Activated CD4-positive, alpha-beta T cell treated with anti-CD3 and anti-CD28 coated beads, Interleukin-2, Interleukin-4, amounts not matched to agents 100 ng/mL and 50 ng/mL, durations not matched to agents 16 hours and 8 hours (primary cell): Measurements from ENCODE around the gene FBXO11.
"Not testable (repeated sequence)": the region's sequence is repeated elsewhere in the genome, so short reads cannot be mapped to it uniquely, and the experiment has no call there.

ENCODE experiments used
- DNase-seq: peaks from one replicate; pipeline ENCODE4 v3.0.0-alpha.2; 2020; ENCODE audit warnings: low spot score

Gene FBXO11

DNA sequence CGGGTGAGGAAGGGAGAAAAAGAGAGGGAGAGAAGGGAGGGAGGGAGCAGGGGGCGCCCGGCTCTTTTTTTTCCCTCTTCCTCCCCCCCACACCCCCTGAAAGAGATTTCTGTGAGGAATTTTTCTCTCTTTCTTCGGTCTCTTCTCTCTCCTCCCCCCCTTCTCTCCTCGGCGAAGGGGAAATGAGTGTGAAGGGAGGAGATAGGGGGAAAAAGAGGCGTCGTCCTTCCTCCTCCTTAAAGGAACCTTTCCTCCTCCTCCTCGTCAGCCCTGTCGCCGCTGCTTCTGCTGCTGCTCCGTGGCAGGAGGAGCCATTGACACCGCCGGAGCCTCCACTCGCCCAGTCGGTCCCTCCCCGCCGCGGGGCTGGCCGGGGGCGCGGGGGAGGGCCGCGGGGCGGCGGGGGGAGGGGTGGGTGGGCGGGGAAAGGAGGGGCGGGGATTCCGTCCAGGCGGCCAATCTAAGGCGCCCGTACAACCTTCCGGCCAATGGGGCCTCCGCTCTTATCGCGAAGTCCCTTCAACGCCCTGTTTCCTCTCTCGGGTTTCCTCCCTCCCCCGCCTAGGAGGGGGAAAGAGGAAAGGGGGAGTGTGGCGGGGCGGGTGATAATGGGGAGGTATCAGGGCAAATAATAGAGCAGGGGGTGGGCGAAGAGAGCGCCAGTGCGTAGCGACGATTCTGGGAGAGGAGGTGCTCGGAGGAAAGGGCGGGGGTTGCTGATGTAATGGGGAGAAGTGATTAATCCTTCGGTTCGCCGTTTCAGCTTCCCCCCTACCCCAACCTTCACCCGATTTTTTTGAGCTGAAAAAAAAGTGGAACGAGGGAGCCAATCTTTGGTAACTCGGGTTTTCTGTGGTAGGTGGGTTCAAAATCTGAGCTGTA is at the start of gene FBXO11:
Gene FBXO11, minus strand, starts transcription at position 342 of the 882 bp plus-strand sequence. CDS start 778 bp downstream, outside the sequence.
- peak; percentile 96 for DNase-seq

DNA sequence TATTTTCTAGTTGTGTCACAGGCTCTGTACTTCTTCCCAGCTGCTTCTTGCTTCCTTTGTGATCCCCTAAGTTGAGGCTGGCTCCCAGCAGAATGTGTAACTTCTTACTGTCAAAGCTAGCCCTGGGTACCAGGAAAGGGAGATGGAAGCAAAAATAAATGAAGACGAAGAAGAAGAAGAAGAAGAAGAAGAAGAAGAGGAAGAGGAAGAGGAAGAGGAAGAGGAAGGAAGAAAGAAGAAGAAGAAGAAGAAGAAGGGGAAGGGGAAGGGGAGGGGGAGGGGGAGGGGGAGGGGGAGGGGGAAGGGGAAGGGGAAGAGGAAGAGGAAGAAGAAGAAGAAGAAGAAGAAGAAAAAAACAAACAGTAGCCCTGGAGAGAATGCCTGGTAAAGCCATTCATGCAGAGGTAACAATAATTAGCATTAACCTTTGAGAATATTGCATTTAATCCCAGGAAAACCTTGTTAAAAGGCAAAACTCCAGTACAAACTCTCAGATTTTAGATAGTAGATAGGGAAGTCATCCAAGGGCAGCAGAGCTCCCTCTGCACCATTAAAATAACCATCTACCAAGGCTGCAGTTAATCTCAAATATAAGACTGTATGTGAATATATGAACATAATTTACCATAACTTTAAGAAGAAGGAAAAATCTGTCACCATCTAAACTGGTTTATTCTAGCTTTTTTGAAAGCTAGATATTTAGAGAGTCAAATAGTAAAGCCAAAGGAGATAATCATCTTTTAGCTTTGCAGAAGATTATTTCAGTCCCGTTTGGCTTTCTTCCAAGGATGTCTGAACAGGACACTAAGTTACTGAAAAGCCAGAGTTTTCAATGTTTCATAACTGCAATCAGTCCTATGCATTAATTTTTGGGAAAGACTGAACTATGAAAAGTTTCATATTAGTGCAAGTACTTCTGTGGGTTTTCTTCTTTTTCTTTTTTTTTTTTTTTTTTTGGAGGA is 44.3 kb upstream of the FBXO11 start:
- no peak for DNase-seq

DNA sequence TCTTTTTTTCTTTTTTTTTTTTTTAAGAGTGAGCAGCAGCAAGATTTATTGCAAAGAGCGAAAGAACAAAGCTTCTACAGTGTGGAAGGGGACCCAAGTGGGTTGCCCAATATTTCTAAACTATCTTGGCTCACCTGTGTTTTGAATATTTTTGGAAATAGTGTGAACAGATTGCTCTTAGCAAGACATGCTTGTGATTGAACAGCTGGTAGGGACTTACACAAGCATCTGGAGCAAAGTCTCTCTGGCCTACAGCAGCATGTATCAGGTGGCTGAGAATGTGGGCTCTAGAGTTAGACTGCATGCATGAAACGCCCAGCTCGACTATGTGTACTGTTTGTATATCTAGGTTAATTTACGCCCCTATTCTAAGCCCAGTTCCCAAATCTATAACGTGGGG is 40.3 kb upstream of the FBXO11 start:
- no peak for DNase-seq

DNA sequence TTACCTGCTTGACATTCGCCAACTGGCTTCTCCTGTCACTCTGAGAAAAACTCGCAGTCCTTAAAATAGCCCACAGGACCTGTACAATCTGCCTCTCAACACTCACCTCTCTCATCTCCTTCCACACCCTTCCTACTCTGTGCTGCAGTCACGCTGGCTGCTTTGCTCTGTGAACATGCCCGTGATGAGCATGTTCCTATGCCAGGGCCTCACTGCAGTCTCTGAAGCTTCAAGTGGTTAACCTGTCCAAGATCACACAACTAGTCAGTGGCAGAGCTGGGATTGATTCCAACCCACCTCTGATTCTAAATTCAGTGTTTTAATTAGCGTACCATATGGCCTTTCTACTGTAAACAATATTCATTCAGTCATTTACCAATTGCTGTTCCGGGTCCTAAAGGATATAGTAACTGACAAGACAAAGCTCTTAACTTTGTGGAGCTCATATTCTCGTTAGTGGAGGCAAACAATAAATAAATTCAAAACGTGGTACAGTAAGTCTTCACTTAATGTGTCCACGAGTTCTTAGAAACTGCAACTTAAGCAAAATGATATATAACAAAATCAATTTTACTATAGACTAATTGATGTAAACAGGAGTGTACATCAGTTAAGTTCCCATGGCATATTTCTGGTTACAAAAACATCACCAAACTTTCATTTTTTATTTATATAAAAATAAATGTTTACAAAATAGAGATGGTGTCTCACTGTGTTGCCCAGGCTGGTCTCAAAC is 38.9 kb upstream of the FBXO11 start:
- no peak for DNase-seq

DNA sequence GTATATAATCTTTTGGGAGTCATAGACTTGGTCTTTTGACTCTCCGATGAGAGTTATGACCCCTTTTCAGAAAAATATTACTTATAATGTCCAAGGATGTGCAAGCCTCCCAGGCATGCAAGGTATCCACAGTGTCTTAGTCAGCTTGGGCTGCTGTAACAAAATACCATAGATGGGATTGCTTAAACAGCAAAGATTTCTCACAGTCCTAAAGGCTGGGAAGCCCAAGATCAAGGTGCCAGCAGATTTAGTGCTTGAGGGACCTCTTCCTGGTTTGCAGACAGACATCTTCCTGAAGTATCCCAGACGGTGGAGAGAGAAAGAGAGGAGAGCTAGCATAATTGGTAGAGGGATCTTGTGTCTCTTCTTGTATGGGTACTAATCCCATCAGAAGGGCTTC is 35.6 kb upstream of the FBXO11 start:
- DNase-seq, result no peak

DNA sequence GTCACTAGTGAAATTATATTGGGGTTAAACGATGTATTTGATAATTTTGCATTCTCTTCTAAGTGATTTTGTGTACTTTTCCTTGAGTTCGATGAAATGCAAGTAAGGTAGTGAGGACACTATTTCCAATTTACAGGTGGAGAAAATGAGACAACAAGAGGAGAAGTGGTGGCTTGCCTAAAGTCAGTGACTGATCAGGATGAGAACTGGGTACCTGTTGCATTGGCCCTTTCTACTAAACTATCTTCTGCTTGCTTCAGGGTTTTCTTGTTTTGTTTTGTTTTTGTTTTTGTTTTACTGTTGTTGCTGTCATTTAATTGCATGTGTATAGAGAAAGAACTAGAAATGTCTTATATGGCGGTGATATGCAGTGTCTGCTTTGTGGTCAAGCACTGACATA is 31.4 kb upstream of the FBXO11 start:
- DNase-seq, result no peak

DNA sequence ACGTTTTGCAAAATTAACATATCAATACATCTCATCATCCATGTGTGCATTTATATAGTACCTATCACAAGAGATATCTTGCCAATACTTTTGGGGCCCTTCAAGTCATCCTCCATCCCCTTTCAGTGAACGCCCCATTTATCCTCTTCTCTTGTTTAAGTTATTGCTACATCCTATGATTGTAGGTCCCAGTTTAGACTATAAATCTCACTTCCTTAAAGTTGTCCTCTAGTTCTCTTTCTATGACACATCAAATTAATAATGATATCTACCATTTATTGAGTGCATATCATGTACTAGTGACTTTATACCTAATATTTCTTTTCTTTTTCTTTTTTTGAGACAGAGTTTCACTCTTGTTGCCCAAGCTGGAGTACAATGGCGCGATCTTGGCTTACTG is 28.8 kb upstream of the FBXO11 start:
- no peak for DNase-seq

DNA sequence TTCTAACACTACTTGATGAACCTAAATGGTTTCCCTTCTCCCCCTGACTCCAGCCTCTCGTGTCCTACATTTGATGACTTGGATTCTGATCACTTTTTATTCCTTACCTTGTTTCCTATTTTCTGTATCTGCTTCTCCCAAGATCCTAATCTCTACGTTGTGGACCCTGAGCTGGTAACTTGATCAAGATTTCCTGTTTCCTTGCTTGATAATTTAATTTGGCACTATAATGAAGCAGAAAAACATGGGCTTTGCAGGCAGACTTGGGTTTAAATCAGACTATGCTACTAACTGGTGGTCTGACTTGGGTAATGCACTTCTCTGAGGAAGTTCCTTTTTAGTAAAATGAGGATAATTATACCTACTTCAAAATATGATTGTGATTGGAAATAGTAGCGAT is 11.7 kb upstream of the FBXO11 start:
- no peak for DNase-seq

DNA sequence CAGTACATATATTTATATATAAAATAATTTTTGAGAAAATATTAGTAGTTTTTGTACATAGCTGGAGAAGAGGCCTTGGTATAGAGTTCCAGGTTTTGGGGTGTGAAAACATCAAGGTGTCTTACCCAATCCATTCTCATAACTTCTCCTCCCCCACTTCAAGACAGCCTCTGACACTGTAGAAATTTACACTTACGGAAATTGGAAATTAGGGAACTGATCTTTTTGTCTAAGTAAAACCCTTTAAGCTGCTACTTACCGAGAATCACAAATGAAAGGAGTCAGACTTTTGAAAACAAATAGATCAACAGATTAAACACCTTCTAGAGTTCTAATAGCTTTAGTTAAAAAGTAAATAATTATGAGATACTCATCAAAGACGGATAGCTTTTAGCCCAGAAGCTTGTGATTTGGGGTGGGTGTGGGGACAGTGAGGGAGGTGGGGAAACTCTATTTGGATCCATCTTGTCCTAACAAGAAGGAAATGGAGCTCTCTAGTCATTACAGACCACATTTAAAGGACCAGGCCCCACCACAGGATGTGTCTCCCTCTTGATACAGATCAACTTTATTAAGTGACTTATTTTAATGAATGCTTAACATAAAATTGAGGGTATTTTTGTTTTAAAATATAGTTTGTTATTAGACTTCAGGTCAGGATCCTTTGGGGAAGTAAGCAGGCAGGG is 11.1 kb upstream of the FBXO11 start:
- no peak for DNase-seq

DNA sequence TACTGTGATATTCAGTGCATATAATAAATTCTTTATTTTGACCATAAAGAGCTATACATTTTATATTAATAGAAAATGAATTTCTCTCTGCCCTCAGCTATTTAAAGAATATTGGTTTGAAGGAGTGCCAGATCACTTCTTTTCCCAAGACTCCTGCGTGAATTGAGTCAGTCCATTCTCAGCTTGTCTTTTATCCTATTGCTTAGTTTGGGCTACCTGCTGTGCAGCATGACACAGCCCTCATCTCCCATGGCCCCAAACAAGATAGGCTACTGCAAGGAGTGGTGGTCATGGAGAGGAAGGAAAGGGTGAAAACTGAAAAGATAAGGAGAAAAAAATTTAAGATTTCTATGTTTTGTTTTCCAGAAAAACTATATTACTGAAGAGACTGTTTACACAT is 10.1 kb upstream of the FBXO11 start:
- no peak for DNase-seq

DNA sequence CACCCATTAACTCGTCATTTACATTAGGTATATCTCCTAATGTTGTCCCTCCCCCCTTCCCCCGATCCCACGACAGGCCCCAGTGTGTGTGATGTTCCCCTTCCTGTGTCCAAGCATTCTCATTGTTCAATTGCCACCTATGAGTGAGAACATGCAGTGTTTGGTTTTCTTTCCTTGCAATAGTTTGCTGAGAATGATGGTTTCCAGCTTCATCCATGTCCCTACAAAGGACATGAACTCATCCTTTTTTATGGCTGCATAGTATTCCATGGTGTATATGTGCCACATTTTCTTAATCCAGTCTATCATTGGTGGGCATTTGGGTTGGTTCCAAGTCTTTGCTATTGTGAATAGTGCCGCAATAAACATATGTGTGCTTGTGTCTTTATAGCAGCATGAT is 4.4 kb upstream of the FBXO11 start:
- DNase-seq, result not testable (repeated sequence)

DNA sequence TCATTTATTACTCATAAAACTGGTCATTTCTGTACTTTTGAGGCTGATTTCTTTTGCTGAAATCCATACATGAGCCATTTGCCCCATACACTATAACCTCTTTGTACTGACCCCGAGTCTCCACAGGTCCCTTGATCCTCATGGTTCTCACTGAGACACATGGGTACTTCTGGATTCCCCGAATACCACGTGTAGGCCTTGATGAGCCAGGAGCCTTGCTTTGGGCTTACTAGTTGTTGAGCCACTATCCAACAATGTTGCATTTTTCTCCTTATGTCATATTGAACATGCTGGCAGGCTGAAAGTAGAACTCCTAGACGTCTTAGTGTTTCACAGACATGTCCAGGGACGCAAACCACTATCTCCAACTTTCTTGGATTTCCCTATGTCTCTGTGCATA is 2.4 kb upstream of the FBXO11 start:
- no peak for DNase-seq

DNA sequence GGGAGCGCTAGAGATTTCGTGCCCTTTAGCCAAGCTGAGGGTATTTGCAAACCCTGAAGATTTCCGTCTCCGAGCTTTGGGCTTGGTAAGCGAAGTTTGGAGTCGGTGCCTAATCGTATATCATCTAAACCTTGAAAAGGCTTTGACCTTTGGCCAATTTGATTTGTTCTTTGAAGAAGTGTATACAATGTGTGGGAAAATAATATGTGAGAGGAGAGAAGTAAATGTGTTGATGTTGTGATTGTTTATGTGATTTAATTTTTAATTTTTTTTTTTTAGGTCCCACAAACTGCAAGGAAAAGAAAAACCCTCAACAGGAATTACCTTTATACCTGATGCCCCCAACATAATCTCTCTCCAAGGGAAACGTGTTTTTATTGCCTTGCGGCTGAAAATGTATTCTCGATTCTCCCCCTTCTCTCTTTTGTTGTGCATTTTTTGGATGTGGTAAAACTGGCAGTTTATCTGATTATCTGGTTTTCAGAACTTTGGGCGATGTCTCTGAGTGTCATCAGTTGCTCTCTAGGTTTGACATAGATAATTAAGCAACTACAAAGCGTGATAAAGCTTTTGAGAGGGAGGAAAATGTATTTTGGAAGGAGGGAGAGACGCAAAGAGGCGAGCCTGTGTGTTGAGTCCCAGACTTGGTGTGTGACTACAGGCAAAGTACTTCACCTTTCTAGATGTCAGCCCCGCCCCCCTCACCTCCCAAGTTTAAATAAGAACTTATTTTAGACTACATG is 912 bp upstream of the FBXO11 start:
- peak; percentile 54 for DNase-seq

DNA sequence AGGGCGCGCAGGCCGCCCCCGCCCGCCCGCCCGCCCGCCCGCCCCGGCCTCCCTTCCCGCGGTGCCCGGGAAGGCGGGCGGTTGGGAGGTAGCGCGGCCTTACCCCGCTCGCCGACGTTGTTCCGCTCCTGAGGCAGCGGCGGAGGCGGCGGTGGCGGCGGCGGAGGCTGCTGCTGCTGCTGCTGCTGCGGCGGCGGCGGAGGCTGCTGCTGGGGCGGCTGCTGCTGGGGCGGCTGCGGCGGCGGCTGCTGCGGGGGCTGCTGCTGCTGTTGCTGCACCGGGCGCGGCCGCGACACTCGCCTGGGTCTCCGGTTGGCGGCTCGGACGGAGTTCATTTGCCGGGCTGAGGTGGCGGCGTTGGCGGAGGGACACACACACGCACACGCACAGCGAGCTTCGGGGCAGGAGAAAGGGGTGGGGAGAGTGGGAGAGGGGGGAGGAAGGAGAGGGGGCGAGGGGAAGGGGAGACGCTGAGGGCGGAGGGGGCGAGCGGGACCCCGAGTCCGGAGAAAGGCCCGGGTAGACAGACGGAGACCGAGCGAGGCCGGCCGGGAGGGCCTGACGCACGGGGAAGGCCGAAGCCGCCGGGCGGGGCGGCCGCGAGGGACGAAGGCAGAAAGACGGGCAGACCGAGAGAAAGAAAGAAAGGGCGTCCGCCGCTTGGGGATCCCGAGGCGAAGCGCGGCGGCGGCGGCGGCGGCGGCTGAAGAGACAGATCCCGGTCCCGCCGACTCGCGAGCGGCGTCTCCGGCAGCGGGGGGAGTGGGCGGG is 727 bp downstream of the FBXO11 start:
- peak; percentile 44 for DNase-seq

DNA sequence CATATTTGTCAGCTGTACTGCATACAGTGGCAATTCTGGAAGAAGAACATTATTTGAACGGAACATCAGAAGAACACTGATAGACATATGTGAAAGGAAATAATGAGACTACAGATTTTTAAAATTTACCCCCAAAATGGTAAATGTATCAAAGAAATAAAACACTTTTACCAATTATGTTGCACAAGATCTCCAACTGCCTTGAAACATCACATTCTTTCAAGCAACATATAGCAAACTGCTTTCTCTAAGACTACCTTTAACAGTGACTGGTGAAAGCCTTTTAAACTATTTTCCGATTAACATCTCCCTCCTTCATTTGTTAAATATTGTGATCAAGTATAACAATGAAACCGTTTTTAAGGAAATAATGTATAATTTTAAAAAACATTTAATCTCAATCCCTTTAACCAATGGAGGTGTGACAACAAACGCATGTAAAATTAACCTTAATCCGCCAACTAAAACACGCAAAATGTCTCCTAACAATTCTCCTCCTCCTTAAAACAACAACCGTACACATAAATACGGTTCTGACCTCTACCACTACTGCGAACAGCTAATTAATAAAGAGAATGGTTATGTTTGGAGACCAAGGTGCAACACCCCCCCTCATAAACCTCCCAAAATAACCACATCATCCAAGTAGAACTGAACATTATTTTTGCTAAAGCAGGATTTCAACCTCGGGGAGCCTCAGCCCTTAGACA is 2.4 kb downstream of the FBXO11 start:
- DNase-seq, result no peak

DNA sequence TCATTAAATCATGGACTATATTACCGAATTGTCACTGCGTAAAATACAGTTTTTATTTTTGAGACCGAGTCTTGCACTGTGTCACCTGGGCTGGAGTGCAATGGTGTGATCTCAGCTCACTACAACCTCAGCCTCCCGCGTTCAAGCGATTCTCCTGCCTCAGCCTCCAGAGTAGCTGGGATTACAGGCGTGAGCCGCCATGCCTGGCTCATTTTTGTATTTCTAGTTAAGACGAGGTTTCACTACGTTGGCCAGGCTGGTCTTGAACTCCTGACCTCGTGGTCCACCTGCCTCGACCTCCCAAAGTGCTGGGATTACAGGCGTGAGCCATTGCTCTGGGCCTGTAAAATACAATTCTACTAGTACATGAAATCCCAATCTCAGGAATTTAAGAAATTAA is 4.4 kb downstream of the FBXO11 start:
- not testable (repeated sequence) for DNase-seq

DNA sequence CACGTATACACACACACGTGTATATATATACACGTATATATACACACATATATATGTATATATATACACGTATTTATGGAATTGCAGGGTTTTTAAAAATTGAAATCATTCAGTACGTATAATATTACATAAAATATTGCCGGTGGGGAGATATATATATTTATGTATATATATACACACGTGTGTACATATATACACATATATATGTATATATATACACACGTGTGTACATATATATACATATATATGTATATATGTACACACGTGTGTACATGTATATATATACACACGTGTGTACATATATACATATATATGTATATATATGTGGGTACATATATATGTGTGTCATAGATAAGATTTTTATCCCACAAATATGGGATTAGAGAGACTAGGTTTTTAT is 5.4 kb downstream of the FBXO11 start:
- no peak for DNase-seq

DNA sequence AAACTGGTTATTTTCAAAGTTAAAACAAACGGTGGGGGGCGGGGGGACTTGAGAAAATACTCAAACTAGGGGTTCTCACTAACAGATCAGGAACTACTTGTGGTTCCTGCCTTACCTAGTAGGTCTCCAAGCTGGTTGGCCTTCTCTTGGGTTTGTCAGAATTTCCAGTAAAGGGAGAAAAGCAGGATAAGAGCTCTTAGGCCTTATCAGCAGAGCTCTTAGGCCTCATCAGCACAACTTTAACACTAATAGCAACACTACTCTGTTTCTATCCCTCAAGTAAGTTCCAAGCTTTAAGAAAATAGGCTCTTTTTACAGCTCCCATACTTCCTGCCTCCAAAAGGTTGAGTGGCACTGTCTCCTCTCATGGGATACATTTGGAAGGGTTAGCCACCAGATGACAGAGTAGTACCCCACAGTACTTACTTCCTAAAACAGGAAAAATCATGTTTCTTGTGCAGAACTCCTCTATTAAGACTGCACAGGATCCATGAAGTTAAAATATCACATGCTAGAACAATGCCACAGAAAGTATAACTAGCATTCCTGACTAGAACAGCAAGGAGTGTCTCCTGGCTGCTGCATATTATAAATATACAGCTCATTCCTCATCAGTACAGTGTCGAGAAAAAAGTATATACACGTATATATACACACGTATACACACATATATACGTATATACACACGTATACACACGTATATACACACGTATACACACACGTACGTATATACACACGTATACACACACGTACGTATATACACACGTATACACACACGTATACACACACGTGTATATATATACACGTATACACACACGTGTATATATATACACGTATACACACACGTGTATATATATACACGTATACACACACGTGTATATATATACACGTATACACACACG is 6.1 kb downstream of the FBXO11 start:
- DNase-seq, result no peak
